H1 (cell line): ENCODE measurements around the gene TEDC1. TPM values are rescaled to one million over a fixed set of nuclear protein-coding genes. Genes with fewer than 3 reads are reported as not detected.

ENCODE experiments used
- CTCF ChIA-PET: fragments of 300-600 bp; sonication (Branson Sonifier 250); formaldehyde crosslinking; loops from one replicate; lab custom pipeline; 2021; ENCODE audit not compliant: partially characterized antibody; lab: Charles Lee
- POLR2A ChIA-PET: fragments of 300-600 bp; sonication (Branson Sonifier 250); formaldehyde crosslinking; loops from one replicate; lab custom pipeline; 2021; ENCODE audit warnings: inconsistent platforms; ENCODE audit not compliant: partially characterized antibody; lab: Charles Lee
- DNase-seq, 2 experiments: peaks; one replicate each; pipeline versions ENCODE4 v3.0.0 to v3.0.0-alpha.2; 2010 to 2022; ENCODE audit warnings: low spot score in 2 of 2, low read depth in 1 of 2, mixed read lengths in 1 of 2
- FAIRE-seq: peaks from 2 replicates; lab custom pipeline; 2011; peaks lifted over from hg19 to GRCh38; lab: Jason Lieb, UNC
- H2AFZ ChIP-seq: 2 replicates; pipeline ENCODE4 v1.8.1; 2012; ENCODE audit warnings: low read length, inconsistent platforms
- H2AK5ac ChIP-seq: 2 replicates; pipeline ENCODE4 v1.6.1; 2013; ENCODE audit warnings: low read depth, low read length
- H2BK120ac ChIP-seq: replicated peaks from 2 replicates; pipeline ENCODE3; 2013; ENCODE audit warnings: low read depth, low read length, inconsistent platforms
- H2BK12ac ChIP-seq: 2 replicates; pipeline ENCODE4 v1.6.1; 2013; ENCODE audit warnings: low read depth, low read length
- H2BK15ac ChIP-seq: 2 replicates; pipeline ENCODE4 v1.6.1; 2013; ENCODE audit warnings: low read length
- H2BK20ac ChIP-seq: 2 replicates; pipeline ENCODE4 v1.6.1; 2013; ENCODE audit warnings: low read length
- H2BK5ac ChIP-seq: 2 replicates; pipeline ENCODE4 v1.6.1; 2013; ENCODE audit warnings: low read depth, low read length
- H3K14ac ChIP-seq: 2 replicates; pipeline ENCODE4 v1.6.1; 2013; ENCODE audit warnings: inconsistent platforms; ENCODE audit not compliant: insufficient read length
- H3K18ac ChIP-seq: 2 replicates; pipeline ENCODE4 v1.6.1; 2013; ENCODE audit warnings: low read length; ENCODE audit errors: extremely low read depth
- H3K23ac ChIP-seq: 2 replicates; pipeline ENCODE4 v1.6.1; 2013; ENCODE audit warnings: inconsistent platforms; ENCODE audit not compliant: insufficient read length
- H3K23me2 ChIP-seq: 2 replicates; pipeline ENCODE4 v1.6.1; 2013; ENCODE audit warnings: low read depth, low read length
- H3K27ac ChIP-seq: 2 replicates; pipeline ENCODE4 v1.6.1; 2011; ENCODE audit warnings: low read depth, low read length, inconsistent platforms
- H3K27me3 ChIP-seq, 4 experiments: replicated peaks in 1 of 4; 1 replicate in 1 of 4; 2 replicates in 3 of 4; pipeline versions ENCODE4 v1.6.1 to v1.8.1; 2011 to 2013; ENCODE audit warnings: low read length in 3 of 4, mild to moderate bottlenecking in 3 of 4, inconsistent platforms in 2 of 4, mixed read lengths in 2 of 4, moderate library complexity in 1 of 4; ENCODE audit not compliant: control insufficient read depth in 3 of 4, insufficient read depth in 3 of 4; ENCODE audit errors: extremely low read depth in 1 of 4
- H3K36me3 ChIP-seq, 4 experiments: 2 replicates each; pipeline versions ENCODE4 v1.6.1 to v1.8.1; 2011 to 2013; ENCODE audit warnings: mild to moderate bottlenecking in 4 of 4, low read length in 3 of 4, moderate library complexity in 2 of 4, control low read depth in 1 of 4, inconsistent platforms in 1 of 4; ENCODE audit not compliant: insufficient read depth in 4 of 4, control insufficient read depth in 2 of 4
- H3K4ac ChIP-seq: replicated peaks from 2 replicates; pipeline ENCODE3; 2013; ENCODE audit warnings: low read length, low read depth, mixed read lengths, inconsistent platforms; ENCODE audit not compliant: insufficient read length
- H3K4me1 ChIP-seq, 4 experiments: replicated peaks in 1 of 4; 1 replicate in 1 of 4; 2 replicates in 3 of 4; pipeline versions ENCODE4 v1.6.1 to v1.8.1; 2011 to 2013; ENCODE audit warnings: low read length in 3 of 4, inconsistent platforms in 2 of 4, mixed read lengths in 1 of 4; ENCODE audit not compliant: insufficient read depth in 4 of 4, control insufficient read depth in 3 of 4
- H3K4me2 ChIP-seq, 2 experiments: 2 replicates each; pipeline versions ENCODE4 v1.6.1 to v1.8.1; 2011 to 2013; ENCODE audit warnings: low read depth in 2 of 2, low read length in 2 of 2, control low read depth in 1 of 2, inconsistent platforms in 1 of 2, mild to moderate bottlenecking in 1 of 2; ENCODE audit not compliant: insufficient read depth in 1 of 2
- H3K4me3 ChIP-seq, 4 experiments: fragments of 200-600, 300-600 bp in 1 of 4; sonication (generic), shearing (Covaris generic), sonication (Bioruptor Twin) in 1 of 4; 2 replicates each; pipeline versions ENCODE4 v1.5.1 to v1.8.1; 2011 to 2016; ENCODE audit warnings: low read length in 4 of 4, low read depth in 3 of 4, control low read depth in 2 of 4, inconsistent platforms in 2 of 4, mild to moderate bottlenecking in 2 of 4, mixed read lengths in 1 of 4, moderate library complexity in 1 of 4; ENCODE audit not compliant: insufficient read depth in 2 of 4; ENCODE audit errors: extremely low read depth in 1 of 4
- H3K56ac ChIP-seq: replicated peaks from 2 replicates; pipeline ENCODE3; 2013; ENCODE audit warnings: low read depth, mild to moderate bottlenecking, mixed read lengths, low read length, inconsistent platforms; ENCODE audit not compliant: insufficient read length
- H3K79me1 ChIP-seq: 2 replicates; pipeline ENCODE4 v1.6.1; 2013; ENCODE audit warnings: low read depth, low read length, control low read depth
- H3K79me2 ChIP-seq, 2 experiments: 2 replicates each; pipeline versions ENCODE4 v1.6.1 to v1.8.1; 2012 to 2013; ENCODE audit warnings: low read length in 2 of 2, mild to moderate bottlenecking in 2 of 2, inconsistent platforms in 1 of 2; ENCODE audit not compliant: insufficient read depth in 2 of 2, control insufficient read depth in 1 of 2
- H3K9ac ChIP-seq, 4 experiments: replicated peaks in 1 of 4; 1 replicate in 1 of 4; 2 replicates in 3 of 4; pipeline versions ENCODE4 v1.6.1 to v1.8.1; 2011 to 2013; ENCODE audit warnings: low read depth in 3 of 4, low read length in 3 of 4, control low read depth in 2 of 4, mild to moderate bottlenecking in 2 of 4, moderate library complexity in 2 of 4, inconsistent platforms in 1 of 4; ENCODE audit errors: extremely low read depth in 1 of 4
- H3K9me3 ChIP-seq, 2 experiments: 2 replicates each; pipeline versions ENCODE4 v1.6.1 to v1.8.1; 2012 to 2013; ENCODE audit warnings: mild to moderate bottlenecking in 2 of 2, moderate library complexity in 2 of 2, control low read depth in 1 of 2, inconsistent platforms in 1 of 2, low read depth in 1 of 2, low read length in 1 of 2, mixed read lengths in 1 of 2; ENCODE audit not compliant: insufficient read depth in 2 of 2
- H4K20me1 ChIP-seq, 2 experiments: replicated peaks in 1 of 2; 2 replicates each; pipeline versions ENCODE3 to v1.8.1; 2011 to 2013; ENCODE audit warnings: inconsistent platforms in 2 of 2, low read length in 2 of 2, mild to moderate bottlenecking in 1 of 2; ENCODE audit not compliant: insufficient read depth in 2 of 2, control insufficient read depth in 1 of 2
- H4K5ac ChIP-seq: 2 replicates; pipeline ENCODE4 v1.6.1; 2013; ENCODE audit warnings: low read length, low read depth, mixed read lengths, inconsistent platforms; ENCODE audit not compliant: insufficient read length
- H4K8ac ChIP-seq: 2 replicates; pipeline ENCODE4 v1.8.0; 2013; ENCODE audit warnings: mild to moderate bottlenecking, moderate library complexity, low read length, inconsistent platforms; ENCODE audit not compliant: insufficient read depth; ENCODE audit errors: extremely low read depth
- H4K91ac ChIP-seq: replicated peaks from 2 replicates; pipeline ENCODE3; 2013; ENCODE audit warnings: low read length, mixed read lengths, inconsistent platforms; ENCODE audit not compliant: insufficient read length
- EP300 ChIP-seq, 2 experiments: IDR thresholded peaks; 1 replicate in 1 of 2; 2 replicates in 1 of 2; pipeline ENCODE4 v1.6.1; 2011 to 2012; ENCODE audit warnings: low read depth in 2 of 2, low read length in 2 of 2, mild to moderate bottlenecking in 2 of 2, borderline replicate concordance in 1 of 2, inconsistent platforms in 1 of 2, moderate library complexity in 1 of 2
- TAF7 ChIP-seq: optimal IDR thresholded peaks from 2 replicates; pipeline ENCODE3; 2011; ENCODE audit warnings: low read depth, mild to moderate bottlenecking, inconsistent platforms, low read length, moderate library complexity, borderline replicate concordance
- WGBS, 2 experiments: shearing (Covaris generic) in 1 of 2; methylation state at CpG; one replicate each; pipeline versions ENCODE4 v1.1.6 to v1.1.7; 2013 to 2015; ENCODE audit warnings: low lambda C conversion rate in 2 of 2, mixed read lengths in 2 of 2, inconsistent platforms in 1 of 2, low coverage in 1 of 2, missing lambda C conversion rate in 1 of 2; ENCODE audit not compliant: insufficient replicate concordance in 2 of 2, insufficient coverage in 1 of 2, insufficient read length in 1 of 2; ENCODE audit errors: extremely low coverage in 1 of 2, missing lambda C conversion rate in 1 of 2; 5-methylcytosine and 5-hydroxymethylcytosine counted together
- polyA plus RNA-seq, 7 experiments: library from polyadenylated mRNA; depleted of rRNA in 3 of 7; stranded (reverse) in 5 of 7; unstranded in 2 of 7; fragments of >200 nt in 5 of 7; fragments of 200-250 nt in 2 of 7; gene quantifications; 1 replicate in 5 of 7; 2 replicates in 1 of 7; 4 replicates in 1 of 7; pipeline versions ENCODE4 v1.2.1 to v1.2.3, GENCODE V29; 2011 to 2013; ENCODE audit warnings: missing spikeins in 2 of 7, mixed read lengths in 2 of 7
- total RNA-seq: library from RNA; stranded (reverse); fragmentation: NEBNext Ultra II Directional; extraction: Animal tissue kit (Norgen Biotek cat#: 25700); gene quantifications from 2 replicates; pipeline ENCODE4 v1.2.1, GENCODE V29; 2021

The TEDC1 gene
- total and polyA plus RNA-seq, 2 of the 8 experiments (the other 6 are each of a cell fraction or from before 2014, with no cell fraction given), result 5.6 to 14.8 TPM

- H3K14ac ChIP-seq, result no peak overlapping the region
- no peak overlapping the region for H3K4ac ChIP-seq
- H3K4me1 ChIP-seq, result 0 out of 7 replicates have a peak, but pooled peaks cover 0 to 3% (median 0%) of the 10 kb centered on the region in 4 experiments
- H4K91ac ChIP-seq, result no peak overlapping the region
- no peaks in the 10 kb centered on the region for H3K27me3 ChIP-seq
- no peak overlapping the region for H2BK20ac ChIP-seq
- ChIA-PET POLR2A (interaction anchor here (0.9 to 1.8 kb wide), 4 partner anchors 10 to 47 kb away, joined by 3 to 6 read pairs (median 4); no protein-coding TSS in a partner anchor), CTCF (interaction anchor here (1.0 to 2.4 kb wide), 6 partner anchors 10 to 88 kb away, joined by 3 to 11 read pairs (median 4); no protein-coding TSS in a partner anchor)
- no peak overlapping the region for H3K56ac ChIP-seq
- H3K79me2 ChIP-seq, result no peaks in the 10 kb centered on the region; a peak in 1 of 4 replicates
- no peak overlapping the region for H2BK12ac ChIP-seq
- H3K27ac ChIP-seq, result no peak overlapping the region
- no peak overlapping the region for H3K4me3 ChIP-seq
- no peak overlapping the region for H2AFZ ChIP-seq
- H2AK5ac ChIP-seq, result no peak overlapping the region
- WGBS, 2 experiments, result 86% methylated on average over 11 of the region's 18 CpGs; no CpG with 5 or more reads in 1 of the 2 experiments
- peaks cover 9 to 18% of the 10 kb centered on the region in 2 experiments for H4K20me1 ChIP-seq
- H3K9me3 ChIP-seq, result no peaks in the 10 kb centered on the region
- no peak overlapping the region for H2BK5ac ChIP-seq
- no peaks in the 10 kb centered on the region for H3K23me2 ChIP-seq
- H3K23ac ChIP-seq, result no peak overlapping the region
- no peak for TF ChIP-seq EP300 (IDR thresholded peaks at IDR 0.05; ENCODE audit: borderline replicate concordance in 1 of 2, low read depth in 2 of 2, low read length in 2 of 2)
- TF ChIP-seq TAF7, result no peak
- no peak for FAIRE-seq
- H3K9ac ChIP-seq, result no peak overlapping the region
- no peak for DNase-seq
- H3K79me1 ChIP-seq, result peaks cover 2% of the 10 kb centered on the region; the same call in 1 of the 2 replicates
- no peak overlapping the region for H3K4me2 ChIP-seq
- H3K18ac ChIP-seq, result no peak overlapping the region
- no peak overlapping the region for H2BK120ac ChIP-seq
- H2BK15ac ChIP-seq, result no peak overlapping the region
- no peak overlapping the region for H4K5ac ChIP-seq
- peaks cover 12 to 66% (median 37%) of the 10 kb centered on the region in 4 experiments for H3K36me3 ChIP-seq
- no peak overlapping the region; the same call in 1 of the 2 replicates for H4K8ac ChIP-seq
Measured at GRCh38 chr14:105458010-105458409, 33.0 kb upstream of the TEDC1 start.
